ENCODE results near the gene EIF4E3.

GRCh38 chr3:71725271-71725991 lies at the start of gene EIF4E3:
- TF ChIP-seq, protein P1, sequence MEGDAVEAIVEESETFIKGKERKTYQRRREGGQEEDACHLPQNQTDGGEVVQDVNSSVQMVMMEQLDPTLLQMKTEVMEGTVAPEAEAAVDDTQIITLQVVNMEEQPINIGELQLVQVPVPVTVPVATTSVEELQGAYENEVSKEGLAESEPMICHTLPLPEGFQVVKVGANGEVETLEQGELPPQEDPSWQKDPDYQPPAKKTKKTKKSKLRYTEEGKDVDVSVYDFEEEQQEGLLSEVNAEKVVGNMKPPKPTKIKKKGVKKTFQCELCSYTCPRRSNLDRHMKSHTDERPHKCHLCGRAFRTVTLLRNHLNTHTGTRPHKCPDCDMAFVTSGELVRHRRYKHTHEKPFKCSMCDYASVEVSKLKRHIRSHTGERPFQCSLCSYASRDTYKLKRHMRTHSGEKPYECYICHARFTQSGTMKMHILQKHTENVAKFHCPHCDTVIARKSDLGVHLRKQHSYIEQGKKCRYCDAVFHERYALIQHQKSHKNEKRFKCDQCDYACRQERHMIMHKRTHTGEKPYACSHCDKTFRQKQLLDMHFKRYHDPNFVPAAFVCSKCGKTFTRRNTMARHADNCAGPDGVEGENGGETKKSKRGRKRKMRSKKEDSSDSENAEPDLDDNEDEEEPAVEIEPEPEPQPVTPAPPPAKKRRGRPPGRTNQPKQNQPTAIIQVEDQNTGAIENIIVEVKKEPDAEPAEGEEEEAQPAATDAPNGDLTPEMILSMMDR (IDR thresholded peaks at IDR 0.05; ENCODE audit: insufficient read depth, low read length): no peak
- TF ChIP-seq GABPA (IDR thresholded peaks at IDR 0.05; ENCODE audit: low read depth) (no peak), POLR2AphosphoS5 (IDR thresholded peaks at IDR 0.05; ENCODE audit: low read depth) (no peak)
